ENCODE measurements around the gene RNF19B.

RNF19B gene

DNA sequence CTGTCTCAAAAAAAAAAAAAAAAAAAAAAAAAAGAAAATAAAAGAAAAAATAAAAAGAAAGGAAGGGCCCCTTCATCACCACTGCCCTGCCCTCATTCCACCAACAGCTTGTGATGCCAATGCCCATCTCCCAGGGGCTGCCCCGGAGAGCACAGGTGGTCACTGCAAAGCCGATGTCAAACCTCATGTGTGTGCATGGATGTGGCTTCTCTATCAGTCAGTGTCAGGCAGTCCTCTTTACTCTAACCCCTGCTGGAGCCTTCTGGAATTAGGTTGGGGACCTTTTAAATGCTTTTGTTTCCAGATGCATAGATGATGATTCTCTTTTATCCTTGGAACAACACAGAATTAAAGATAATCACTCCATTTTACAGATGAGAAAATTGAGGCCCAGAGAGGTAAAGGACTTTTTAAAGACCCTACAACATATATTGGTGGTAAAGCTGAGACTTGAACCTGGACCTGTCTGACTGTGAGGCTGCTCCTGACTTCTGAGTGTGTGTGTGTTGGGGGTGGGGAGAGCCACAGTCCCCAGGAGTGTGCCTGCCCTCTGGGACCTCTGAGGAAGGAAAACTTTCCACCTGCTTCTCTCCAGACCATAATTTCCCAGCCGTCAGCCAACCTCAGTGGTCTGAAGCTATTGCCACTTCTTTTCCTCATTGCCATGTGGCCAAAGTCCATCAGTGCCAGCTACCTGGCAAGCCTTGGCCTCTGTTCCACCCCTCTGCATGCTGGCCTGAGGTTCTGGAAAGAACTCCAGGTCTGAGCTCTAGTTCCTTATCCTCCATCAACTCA lies 60.4 kb downstream of the RNF19B start:
- in situ Hi-C loops (cut with HindIII; ENCODE audit: low sequenced_read_pairs), result no loop called here

DNA sequence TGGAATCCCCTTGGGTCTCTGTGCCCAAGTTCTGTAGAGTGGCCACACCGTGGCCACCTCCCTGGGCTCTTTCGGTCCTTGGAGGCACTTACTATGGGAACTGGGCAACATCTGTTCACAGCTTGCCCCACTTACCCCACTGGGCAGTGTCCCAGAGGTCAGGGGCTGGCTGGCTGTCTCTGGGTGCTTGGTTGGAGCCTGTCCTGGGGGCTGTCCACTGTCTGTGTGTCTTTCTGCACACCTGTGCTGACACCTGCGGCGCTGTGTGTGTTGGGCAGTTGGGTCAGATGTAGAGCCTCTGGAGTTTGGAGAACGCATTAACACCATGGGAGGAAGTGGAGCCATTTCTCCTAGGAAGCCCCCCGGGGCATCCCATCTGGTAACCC lies 62.1 kb downstream of the RNF19B start:
- in situ Hi-C loops (cut with HindIII; ENCODE audit: low sequenced_read_pairs), result no loop called here

DNA sequence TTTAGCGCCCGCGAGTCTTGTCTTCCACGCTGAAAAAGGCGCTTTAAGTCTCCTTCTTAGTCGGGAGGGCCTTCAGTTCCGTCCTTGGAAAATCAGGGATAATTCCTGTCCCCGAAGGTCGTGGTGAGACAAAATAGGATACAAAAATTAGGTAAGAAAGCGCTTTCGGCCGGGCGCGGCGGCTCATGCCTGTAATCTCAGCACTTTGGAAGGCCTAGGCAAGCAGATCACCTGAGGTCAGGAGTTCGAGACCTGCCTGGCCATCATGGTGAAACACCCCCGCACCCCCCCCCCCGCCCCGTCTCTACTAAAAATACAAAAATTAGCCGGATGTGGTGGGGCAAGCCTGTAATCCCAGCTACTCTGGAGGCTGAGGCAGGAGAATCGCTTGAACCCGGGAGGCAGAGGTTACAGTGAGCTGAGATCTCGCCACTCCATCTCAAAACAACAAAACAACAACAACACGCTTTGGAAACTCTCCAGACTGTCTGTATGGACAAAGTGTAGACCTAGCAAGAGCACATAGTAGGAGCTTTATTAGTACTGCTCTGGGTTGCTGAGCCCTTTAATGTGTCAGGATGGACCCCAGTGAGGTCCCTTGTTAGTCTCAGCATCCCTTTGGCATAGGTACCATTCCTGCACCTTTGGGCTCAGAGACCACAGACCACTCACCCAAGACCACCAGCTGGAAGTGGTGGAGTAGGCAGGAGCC lies 62.6 kb downstream of the RNF19B start:
- in situ Hi-C loops (cut with HindIII; ENCODE audit: low sequenced_read_pairs), result no loop called here

GRCh38 chr1:32900956-32901822 lies 63.4 kb downstream of the RNF19B start, which contains the start of gene TMEM54:
TSS of gene TMEM54 (minus strand) at chr1:32901389. CDS start at chr1:32901238, 151 bp downstream.
- in situ Hi-C loops (cut with HindIII; ENCODE audit: low sequenced_read_pairs), result no loop called here

- in situ Hi-C loops (cut with HindIII; ENCODE audit: low sequenced_read_pairs), result no loop called here
Measured at GRCh38 chr1:32900371-32900955, 64.1 kb downstream of the RNF19B start.

- in situ Hi-C loops (cut with HindIII; ENCODE audit: low sequenced_read_pairs), result no loop called here
Measured at GRCh38 chr1:32899586-32900296, 64.9 kb downstream of the RNF19B start.

GRCh38 chr1:32898958-32899357 lies 65.7 kb downstream of the RNF19B start:
- in situ Hi-C loops (cut with HindIII; ENCODE audit: low sequenced_read_pairs), result no loop called here

DNA sequence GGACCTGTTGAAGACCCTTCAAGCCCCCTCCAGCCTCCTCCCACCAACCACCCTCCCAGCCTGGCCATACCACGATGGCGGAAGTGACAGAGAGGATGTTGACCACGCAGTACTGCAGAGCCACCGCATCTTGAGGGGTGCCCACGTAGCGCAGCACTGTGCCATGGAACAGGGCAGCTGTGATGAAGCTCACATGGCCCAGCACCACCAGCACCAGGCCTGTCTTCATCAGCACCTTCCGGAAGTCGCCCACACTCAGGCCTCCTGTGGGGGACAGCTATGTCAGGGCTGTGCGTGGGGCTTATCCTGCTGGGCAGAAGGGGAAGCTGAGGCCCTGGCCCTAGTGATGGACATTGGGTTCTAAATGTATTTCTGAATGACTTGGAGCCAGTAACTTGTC lies 66.6 kb downstream of the RNF19B start:
- in situ Hi-C loops (cut with HindIII; ENCODE audit: low sequenced_read_pairs), result no loop called here

DNA sequence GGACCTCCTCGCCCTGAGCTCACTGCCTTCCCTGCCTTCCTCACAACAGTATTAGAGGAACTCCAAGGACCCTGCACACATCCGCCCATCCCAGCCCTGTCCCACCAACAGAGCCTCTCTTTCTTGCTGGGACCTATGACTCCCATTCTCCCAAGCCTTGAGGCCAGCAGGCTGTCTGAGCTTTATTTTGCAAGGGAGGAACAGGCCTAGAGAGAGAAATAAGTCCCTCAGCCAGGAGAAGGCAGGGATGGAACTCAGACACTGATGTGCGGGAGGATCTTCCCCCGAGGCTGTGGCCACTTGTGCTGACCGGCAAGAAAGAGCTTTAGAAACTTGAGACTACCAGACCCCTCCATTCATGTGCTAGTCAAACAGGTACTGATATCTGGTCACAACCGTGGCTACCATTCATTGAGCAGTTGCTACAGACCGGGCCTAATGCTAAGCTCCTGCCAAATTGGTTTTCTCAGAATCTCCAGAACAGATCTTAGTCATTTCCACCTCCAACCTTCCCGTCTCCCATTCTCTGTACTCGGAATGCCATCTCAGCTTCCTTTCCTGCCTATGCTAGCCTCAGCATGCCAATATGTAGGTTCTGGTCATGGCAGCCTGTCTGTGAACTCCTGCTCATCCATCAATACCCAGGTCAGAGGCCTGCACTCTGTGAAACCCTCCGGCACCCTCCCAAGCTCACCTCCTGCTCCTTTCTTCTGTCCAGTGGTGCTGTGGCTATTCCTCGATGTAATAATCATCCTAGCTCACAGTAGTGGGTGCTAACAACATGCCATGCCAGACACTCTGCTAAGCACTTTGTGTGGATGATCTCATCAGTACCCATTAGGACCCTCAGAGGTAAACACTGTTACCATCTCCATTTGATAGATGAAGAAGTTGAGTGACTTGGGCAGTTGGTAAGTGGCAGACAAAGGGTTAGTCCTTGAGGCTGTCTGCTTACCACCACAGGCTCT lies 67.2 kb downstream of the RNF19B start:
- in situ Hi-C loops (cut with HindIII; ENCODE audit: low sequenced_read_pairs), result no loop called here

GRCh38 chr1:32896451-32896850 lies 68.2 kb downstream of the RNF19B start:
- in situ Hi-C loops (cut with HindIII; ENCODE audit: low sequenced_read_pairs), result no loop called here

DNA sequence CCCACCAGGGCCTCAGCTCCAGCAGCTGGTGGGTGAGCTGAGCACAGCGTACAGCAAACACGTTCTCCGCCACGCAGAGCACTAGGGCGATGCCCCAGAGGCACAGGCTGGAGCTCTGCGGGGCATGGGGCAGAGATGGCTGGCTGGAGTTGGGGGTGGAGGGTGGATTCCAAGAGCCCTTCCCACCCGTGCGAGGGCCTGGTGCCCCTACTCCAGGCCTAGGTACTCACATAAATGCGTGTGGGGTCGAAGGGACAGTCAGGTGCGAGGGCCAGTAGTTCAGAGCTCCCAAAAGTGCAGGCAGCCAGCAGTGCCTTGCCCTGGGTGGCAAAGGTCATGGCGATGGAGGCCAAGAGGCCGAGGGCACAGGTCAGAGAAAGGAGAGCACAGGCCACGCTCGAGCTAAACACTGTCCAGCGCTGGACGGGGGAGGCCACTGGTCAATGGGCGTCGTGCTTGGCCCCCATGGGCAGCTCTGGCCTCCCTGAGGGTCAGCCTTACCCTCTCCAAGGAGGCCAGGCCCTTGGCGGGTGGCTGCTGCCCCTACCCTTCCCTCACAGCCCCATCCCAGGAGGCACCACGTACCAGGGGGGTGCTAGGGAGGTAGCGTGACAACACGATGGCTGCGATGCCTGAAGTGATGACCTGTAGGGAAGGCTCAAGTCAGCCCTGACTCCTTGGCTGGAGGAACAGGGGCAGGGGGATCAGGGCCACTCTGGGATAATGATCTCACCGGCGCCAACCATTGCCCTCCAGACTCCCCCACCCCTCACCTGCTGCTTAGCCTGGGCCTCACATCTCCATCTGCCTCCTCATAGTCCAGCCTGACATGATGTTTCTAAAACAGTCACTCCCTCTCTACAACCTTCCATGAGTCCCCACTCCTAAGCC lies 69.0 kb downstream of the RNF19B start:
- in situ Hi-C loops (cut with HindIII; ENCODE audit: low sequenced_read_pairs), result no loop called here

- in situ Hi-C loops (cut with HindIII; ENCODE audit: low sequenced_read_pairs), result no loop called here
Measured at GRCh38 chr1:32894681-32895080, 69.9 kb downstream of the RNF19B start.

DNA sequence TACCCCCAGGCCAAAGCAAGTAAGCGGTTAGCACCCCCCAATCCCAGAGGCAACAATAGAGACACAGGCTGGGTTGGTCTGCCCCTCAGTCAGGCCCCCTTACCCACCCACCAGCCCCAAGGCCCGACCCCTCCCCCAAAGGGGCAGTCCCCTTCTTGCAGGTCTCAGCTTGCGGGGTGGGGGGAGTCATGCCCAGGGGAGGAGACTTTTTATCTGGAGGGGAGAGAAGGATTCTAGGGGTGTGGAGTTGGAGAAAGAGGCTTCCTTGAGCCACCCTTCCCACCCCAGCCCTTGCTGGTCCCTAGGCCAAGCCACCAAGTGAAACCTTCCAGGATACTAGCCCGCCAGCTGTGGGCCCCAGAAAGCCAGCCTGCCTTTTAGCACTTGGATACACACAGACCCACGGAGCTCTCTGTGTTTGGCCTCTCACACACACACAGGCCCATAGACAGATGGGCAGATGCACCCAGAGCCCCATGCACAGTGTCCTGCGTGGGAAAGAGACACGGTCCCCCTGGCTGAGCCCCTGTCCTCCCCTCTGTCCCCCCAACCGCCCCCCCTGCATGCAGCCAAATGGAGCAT lies 70.5 kb downstream of the RNF19B start:
- in situ Hi-C loops (cut with HindIII; ENCODE audit: low sequenced_read_pairs), result no loop called here

GRCh38 chr1:32893198-32894018 lies 71.2 kb downstream of the RNF19B start:
- in situ Hi-C loops (cut with HindIII; ENCODE audit: low sequenced_read_pairs), result no loop called here

DNA sequence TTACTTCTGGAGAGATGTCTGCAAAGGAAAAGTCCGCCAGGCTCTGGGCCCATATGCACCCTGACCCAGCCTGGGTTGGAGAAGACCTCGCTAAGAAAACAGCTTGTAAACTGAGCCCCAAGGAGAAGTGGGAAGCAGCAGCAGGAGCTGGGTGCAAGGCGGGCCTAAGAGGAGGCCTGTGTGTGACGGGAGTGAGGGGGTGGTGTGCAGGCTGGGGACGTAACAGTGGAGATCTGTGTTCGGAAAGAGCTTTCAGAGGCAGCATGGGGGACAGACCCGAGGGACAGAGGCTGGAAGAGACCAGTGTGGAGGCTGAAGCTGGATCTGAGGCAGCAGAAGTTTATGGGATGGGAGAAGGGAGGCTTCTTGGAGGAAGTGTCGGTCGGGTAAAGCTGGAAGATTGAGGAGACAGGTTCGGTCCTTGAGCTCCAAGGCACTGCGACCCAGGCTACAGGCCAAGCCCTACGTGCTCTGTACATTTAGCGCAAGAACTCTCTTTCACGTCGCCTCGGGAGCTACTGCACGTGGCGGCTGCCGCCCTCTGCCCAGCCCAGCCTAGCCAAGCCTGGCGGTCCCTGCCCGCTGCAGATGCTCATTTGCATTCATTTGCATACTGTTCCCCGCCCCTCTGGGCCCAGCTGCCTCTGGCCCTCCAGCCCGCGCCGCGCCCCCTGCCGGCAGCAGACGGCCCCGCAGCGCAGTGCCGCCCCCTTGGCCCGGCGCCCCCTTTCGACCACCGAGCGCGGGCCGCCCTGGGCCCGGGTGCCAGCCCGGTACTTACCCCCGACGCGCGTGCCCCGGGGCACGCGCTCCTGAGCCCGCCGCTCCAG lies 72.0 kb downstream of the RNF19B start:
- in situ Hi-C loops (cut with HindIII; ENCODE audit: low sequenced_read_pairs), result no loop called here

GRCh38 chr1:32891630-32892029 lies 73.0 kb downstream of the RNF19B start:
- in situ Hi-C loops (cut with HindIII; ENCODE audit: low sequenced_read_pairs), result no loop called here

All from DLD1 (cell line).